Ascending aorta (tissue), 2 donors: Measurements from ENCODE around the gene WNT2. TPM values are rescaled to one million over a fixed set of nuclear protein-coding genes. Genes with fewer than 3 reads are reported as not detected.
"Not testable (repeated sequence)": the region's sequence is repeated elsewhere in the genome, so short reads cannot be mapped to it uniquely, and the experiment has no call there.

Source experiments
- DNase-seq, 2 donors: peaks; one replicate each; pipeline ENCODE4 v3.0.0-alpha.2; 2019; ENCODE audit warnings: low spot score in 2 of 2
- H3K27ac ChIP-seq, 2 donors: fragments of 200-600 bp; sonication (generic); one replicate each; pipeline ENCODE4 v1.5.1; 2016 to 2017; ENCODE audit warnings: mild to moderate bottlenecking in 1 of 2
- H3K27me3 ChIP-seq: fragments of 200-600 bp; sonication (generic); one replicate; pipeline ENCODE4 v1.5.1; 2017
- H3K36me3 ChIP-seq, 2 donors: fragments of 200-600 bp; sonication (generic); one replicate each; pipeline ENCODE4 v1.5.1; 2016
- H3K4me1 ChIP-seq, 2 donors: fragments of 200-600 bp; sonication (generic); one replicate each; pipeline ENCODE4 v1.5.1; 2016 to 2017; ENCODE audit warnings: mild to moderate bottlenecking in 1 of 2
- H3K4me3 ChIP-seq, 2 donors: fragments of 200-600 bp; sonication (generic); one replicate each; pipeline ENCODE4 v1.5.1; 2016 to 2017; ENCODE audit warnings: mild to moderate bottlenecking in 1 of 2
- H3K9me3 ChIP-seq, 2 donors: fragments of 200-600 bp; sonication (generic); one replicate each; pipeline ENCODE4 v1.5.1; 2016
- CTCF ChIP-seq, 3 experiments: fragments of 200-600 bp in 2 of 3; fragments of 450-650 bp in 1 of 3; sonication (generic) in 2 of 3; IDR thresholded peaks; one replicate each; pipeline ENCODE4 v1.5.1; 2016 to 2019; ENCODE audit warnings: antibody characterized with exemption in 3 of 3, mild to moderate bottlenecking in 1 of 3, moderate library complexity in 1 of 3
- intact Hi-C: fragments of 100-400 bp; cut with DNase I; formaldehyde crosslinking; loops from one replicate; pipeline ENCODE4 v1.15.1; 2023
- total RNA-seq: library from RNA; depleted of rRNA; stranded (reverse); fragments of >200 nt; gene quantifications from one replicate; pipeline ENCODE4 v1.1.0, GENCODE V29; 2016

The WNT2 gene
- total RNA-seq, 1 donor from 2014 or later = 6.1 TPM

- Histone ChIP-seq H3K27ac (no peak overlapping the region), H3K27me3 (no peaks in the 10 kb centered on the region), H3K4me3 (no peak overlapping the region), H3K9me3 (no peaks in the 10 kb centered on the region), H3K36me3 (no peaks in the 10 kb centered on the region), H3K4me1 (no peaks in the 10 kb centered on the region)
- TF ChIP-seq CTCF (IDR thresholded peaks at IDR 0.05) = no peak
- intact Hi-C loops = no loop called here
- no peak for DNase-seq
These were observed 14.0 kb downstream of the WNT2 start for GRCh38 chr7:117308891-117309290.

GRCh38 chr7:117302396-117302795, 20.5 kb downstream of the WNT2 start:
- Histone ChIP-seq H3K9me3 (no peaks in the 10 kb centered on the region), H3K27me3 (no peaks in the 10 kb centered on the region), H3K4me3 (no peak overlapping the region), H3K27ac (no peak overlapping the region), H3K36me3 (no peaks in the 10 kb centered on the region), H3K4me1 (no peaks in the 10 kb centered on the region)
- intact Hi-C loops = no loop called here
- no peak for DNase-seq
- TF ChIP-seq CTCF (IDR thresholded peaks at IDR 0.05) = no peak

GRCh38 chr7:117300506-117300905, 22.4 kb downstream of the WNT2 start:
- H3K36me3 ChIP-seq, H3K4me3 ChIP-seq, H3K27me3 ChIP-seq, intact Hi-C loops, DNase-seq, H3K27ac ChIP-seq, H3K9me3 ChIP-seq, H3K4me1 ChIP-seq: not testable (repeated sequence)

GRCh38 chr7:117297606-117298005, 25.3 kb downstream of the WNT2 start:
- no peak for DNase-seq
- Histone ChIP-seq H3K9me3 (no peaks in the 10 kb centered on the region), H3K27ac (no peak overlapping the region), H3K4me1 (no peaks in the 10 kb centered on the region), H3K4me3 (no peak overlapping the region), H3K27me3 (no peaks in the 10 kb centered on the region), H3K36me3 (no peaks in the 10 kb centered on the region)
- intact Hi-C loops = no loop called here
- no peak for TF ChIP-seq CTCF (IDR thresholded peaks at IDR 0.05)

GRCh38 chr7:117296066-117296465, 26.8 kb downstream of the WNT2 start:
- no peak for DNase-seq
- Histone ChIP-seq H3K4me1 (no peaks in the 10 kb centered on the region), H3K4me3 (no peak overlapping the region), H3K36me3 (no peaks in the 10 kb centered on the region), H3K27me3 (no peaks in the 10 kb centered on the region), H3K9me3 (no peaks in the 10 kb centered on the region), H3K27ac (no peak overlapping the region)
- intact Hi-C loops = no loop called here
- no peak for TF ChIP-seq CTCF (IDR thresholded peaks at IDR 0.05)

GRCh38 chr7:117285826-117286225, 37.0 kb downstream of the WNT2 start:
- Histone ChIP-seq H3K4me1 (no peaks in the 10 kb centered on the region), H3K4me3 (no peak overlapping the region), H3K36me3 (no peaks in the 10 kb centered on the region), H3K27ac (no peak overlapping the region), H3K9me3 (no peaks in the 10 kb centered on the region), H3K27me3 (no peaks in the 10 kb centered on the region)
- intact Hi-C loops = no loop called here
- TF ChIP-seq CTCF (IDR thresholded peaks at IDR 0.05) = no peak
- no peak for DNase-seq
